Right lobe of liver (tissue), 6 donors: ENCODE results near the gene RNF145. TPM values are rescaled to one million over a fixed set of nuclear protein-coding genes. Genes with fewer than 3 reads are reported as not detected.

Source experiments
- ATAC-seq, 4 donors: fragments of 200-7000 bp; cut with Tn5 transposase; one replicate each; pipeline ENCODE4 v1.9.1; 2020; ENCODE audit warnings: mild to moderate bottlenecking in 4 of 4, moderate library complexity in 4 of 4
- DNase-seq, 3 donors: peaks; one replicate each; pipeline ENCODE4 v3.0.0-alpha.2; 2020
- H3K27ac ChIP-seq, 3 donors: fragments of 200-600 bp; one replicate each; pipeline ENCODE4 v1.8.0; 2022
- H3K27me3 ChIP-seq, 2 donors: fragments of 200-600 bp; one replicate each; pipeline ENCODE4 v1.8.0; 2022
- H3K36me3 ChIP-seq, 4 donors: fragments of 200-600 bp; sonication (generic) in 1 of 4; one replicate each; pipeline versions ENCODE4 v1.5.1 to v1.8.0; 2017 to 2022; ENCODE audit warnings: control low read depth in 1 of 4
- H3K4me1 ChIP-seq, 4 donors: fragments of 200-600 bp; sonication (generic) in 1 of 4; one replicate each; pipeline versions ENCODE4 v1.5.1 to v1.8.0; 2017 to 2022; ENCODE audit warnings: control low read depth in 1 of 4
- H3K4me3 ChIP-seq, 3 donors: fragments of 200-600 bp; one replicate each; pipeline ENCODE4 v1.8.0; 2022
- H3K9me3 ChIP-seq, 4 donors: fragments of 200-600 bp; sonication (generic) in 1 of 4; one replicate each; pipeline versions ENCODE4 v1.5.1 to v1.8.0; 2017 to 2022; ENCODE audit warnings: control low read depth in 1 of 4
- CTCF ChIP-seq, 4 donors: fragments of 200-600 bp in 3 of 4; fragments of 450-650 bp in 1 of 4; IDR thresholded peaks; one replicate each; pipeline versions ENCODE4 v1.5.1 to v1.8.0; 2016 to 2022; ENCODE audit warnings: antibody characterized with exemption in 4 of 4, mild to moderate bottlenecking in 2 of 4
- POLR2A ChIP-seq: fragments of 450-650 bp; IDR thresholded peaks from one replicate; pipeline ENCODE4 v1.6.1; 2017; ENCODE audit warnings: antibody characterized with exemption, mild to moderate bottlenecking
- WGBS: methylation state at CpG from one replicate; pipeline ENCODE4 v1.1.6; 2018; ENCODE audit warnings: low coverage, low lambda C conversion rate; ENCODE audit not compliant: insufficient coverage; ENCODE audit errors: missing lambda C conversion rate; 5-methylcytosine and 5-hydroxymethylcytosine counted together
- intact Hi-C, 2 donors: fragments of 100-400 bp; cut with DNase I; formaldehyde crosslinking; loops; one replicate each; pipeline versions ENCODE4 v1.11.2 to v1.14.1; 2022
- total RNA-seq, 6 experiments: library from RNA; depleted of rRNA in 2 of 6; stranded (reverse); fragments of >200 nt in 2 of 6; fragmentation: NEBNext Ultra II Directional in 3 of 6; extraction: Animal tissue kit (Norgen Biotek cat#: 25700) in 3 of 6; gene quantifications; one replicate each; pipeline versions ENCODE4 v1.1.0 to v1.2.4, GENCODE V29; 2016 to 2023
- donor health status: DM: no; HTN: yes; CAD: no.
- donor health status: DM: no; HTN: no; CAD: no.
- donor health status: DM: no; HTN: no; CAD: no.
- donor health status: DM: no; HTN: yes; CAD: no.
- donor health status: DM: no; HTN: yes; CAD: no.

The RNF145 gene
- total RNA-seq, 6 experiments from 2014 or later: 7.2 to 20.9 (median 10.6) TPM

GRCh38 chr5:159139802-159140201, 69.6 kb downstream of the RNF145 start:
- H3K9me3 ChIP-seq: no peaks in the 10 kb centered on the region
- H3K27me3 ChIP-seq: no peaks in the 10 kb centered on the region
- intact Hi-C loops: no loop called here
- no peak overlapping the region for H3K4me3 ChIP-seq
- DNase-seq (no peak), ATAC-seq (no peak)
- 55% methylated on average over 6 of the region's 7 CpGs for WGBS
- H3K27ac ChIP-seq: no peak overlapping the region
- no peaks in the 10 kb centered on the region for H3K36me3 ChIP-seq
- H3K4me1 ChIP-seq: no peaks in the 10 kb centered on the region
- TF ChIP-seq CTCF (IDR thresholded peaks at IDR 0.05) (no peak), POLR2A (no peak)

- WGBS: 51% methylated on average over 9 of the region's 9 CpGs
- DNase-seq: no peak
- Histone ChIP-seq H3K27me3 (no peaks in the 10 kb centered on the region), H3K36me3 (no peaks in the 10 kb centered on the region), H3K9me3 (no peaks in the 10 kb centered on the region), H3K4me1 (no peaks in the 10 kb centered on the region), H3K4me3 (no peak overlapping the region), H3K27ac (no peak overlapping the region)
- TF ChIP-seq POLR2A (no peak), CTCF (IDR thresholded peaks at IDR 0.05) (no peak)
- no peak for ATAC-seq
- intact Hi-C loops: no loop called here
Measured at GRCh38 chr5:159135896-159136531, 73.3 kb downstream of the RNF145 start.

GRCh38 chr5:159133041-159133741, 76.2 kb downstream of the RNF145 start:
- intact Hi-C loops: no loop called here
- Histone ChIP-seq H3K4me3 (no peak overlapping the region), H3K4me1 (no peaks in the 10 kb centered on the region), H3K27ac (no peak overlapping the region), H3K27me3 (no peaks in the 10 kb centered on the region), H3K9me3 (no peaks in the 10 kb centered on the region), H3K36me3 (no peaks in the 10 kb centered on the region)
- TF ChIP-seq CTCF (IDR thresholded peaks at IDR 0.05) (peak; percentile 68 to 78 (median 76)), POLR2A (no peak)
- DNase-seq (no peak), ATAC-seq (peak; percentile 49 to 69 (median 62))
- 37% methylated on average over 10 of the region's 11 CpGs for WGBS

- H3K36me3 ChIP-seq: no peaks in the 10 kb centered on the region
- WGBS: 53% methylated on average over 5 of the region's 5 CpGs
- intact Hi-C loops: no loop called here
- ATAC-seq: no peak
- H3K9me3 ChIP-seq: no peaks in the 10 kb centered on the region
- TF ChIP-seq CTCF (IDR thresholded peaks at IDR 0.05) (no peak), POLR2A (no peak)
- no peak overlapping the region for H3K27ac ChIP-seq
- H3K4me3 ChIP-seq: no peak overlapping the region
- H3K27me3 ChIP-seq: no peaks in the 10 kb centered on the region
- no peaks in the 10 kb centered on the region for H3K4me1 ChIP-seq
- no peak for DNase-seq
Measured at GRCh38 chr5:159132429-159133040, 76.8 kb downstream of the RNF145 start.
